ENCODE results near the gene OOSP3.
"Not testable (repeated sequence)": the region's sequence is repeated elsewhere in the genome, so short reads cannot be mapped to it uniquely, and the experiment has no call there.

OOSP3 gene

GRCh38 chr11:59875856-59876519 is 2.6 kb upstream of the OOSP3 start:
- H3K4me3 ChIP-seq (ENCODE audit: low read depth, low read length): no peak overlapping the region

DNA sequence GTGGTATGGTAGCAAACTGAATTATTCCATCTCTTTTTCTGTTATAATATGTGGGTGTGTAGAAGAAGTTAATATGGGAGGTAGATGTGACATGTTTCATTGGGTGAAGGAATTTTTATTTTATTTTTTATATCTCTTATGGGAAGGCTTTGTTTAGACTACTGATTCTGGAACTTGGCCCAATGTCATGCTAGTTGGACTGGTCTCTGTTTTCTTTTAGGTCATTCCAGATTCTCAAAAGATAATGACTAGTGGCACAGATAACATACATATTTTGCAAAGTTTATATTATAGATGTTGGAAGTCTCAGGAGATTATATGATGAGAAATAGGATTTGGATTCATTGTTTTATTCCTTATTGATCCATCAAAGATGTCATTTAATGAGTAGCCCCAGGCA is 1.3 kb upstream of the OOSP3 start:
- H3K4me3 ChIP-seq (ENCODE audit: low read depth, low read length): no peak overlapping the region

- H3K4me3 ChIP-seq (ENCODE audit: low read depth, low read length): no peak overlapping the region
Observed at GRCh38 chr11:59877784-59878183, 798 bp upstream of the OOSP3 start.

DNA sequence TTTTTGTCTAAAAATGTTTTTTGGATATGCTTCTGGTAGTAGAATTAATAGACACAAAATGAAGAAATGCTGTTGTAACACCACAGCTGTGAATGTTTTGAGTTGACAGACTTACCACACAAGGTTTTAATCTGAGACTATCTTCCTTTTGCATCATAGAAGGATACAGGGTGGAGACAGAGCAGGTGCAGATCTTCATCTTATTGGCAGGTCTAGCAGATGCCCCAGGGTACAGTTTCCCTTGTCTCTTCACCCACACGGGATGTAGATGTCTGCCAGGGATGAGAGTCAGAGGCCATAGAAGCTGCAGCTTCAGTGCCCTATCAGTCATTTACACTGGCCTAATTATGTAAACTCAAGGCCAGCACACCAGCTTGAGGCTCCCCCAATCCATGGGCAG is 985 bp downstream of the OOSP3 start:
- H3K4me3 ChIP-seq (ENCODE audit: low read depth, low read length): no peak overlapping the region

DNA sequence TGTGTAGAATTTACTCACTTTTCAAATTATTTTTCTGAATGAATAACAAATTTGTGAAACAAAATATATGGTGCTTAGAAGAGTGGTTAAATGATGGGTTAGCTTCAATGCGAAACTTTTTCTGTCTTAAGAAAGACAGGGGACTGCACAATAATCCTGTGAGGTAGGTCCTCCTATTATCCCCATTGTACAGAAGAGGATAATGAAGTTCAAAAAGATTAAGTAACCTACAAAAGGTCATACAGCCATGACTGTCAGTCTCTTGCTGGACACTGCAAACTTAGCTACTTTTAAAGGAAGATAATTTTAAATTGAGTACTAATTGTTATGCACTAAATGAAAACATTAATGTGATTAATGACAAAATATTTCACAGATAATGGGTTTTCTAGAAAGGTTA is 5.0 kb downstream of the OOSP3 start:
- H3K4me3 ChIP-seq (ENCODE audit: low read depth, low read length): no peak overlapping the region

DNA sequence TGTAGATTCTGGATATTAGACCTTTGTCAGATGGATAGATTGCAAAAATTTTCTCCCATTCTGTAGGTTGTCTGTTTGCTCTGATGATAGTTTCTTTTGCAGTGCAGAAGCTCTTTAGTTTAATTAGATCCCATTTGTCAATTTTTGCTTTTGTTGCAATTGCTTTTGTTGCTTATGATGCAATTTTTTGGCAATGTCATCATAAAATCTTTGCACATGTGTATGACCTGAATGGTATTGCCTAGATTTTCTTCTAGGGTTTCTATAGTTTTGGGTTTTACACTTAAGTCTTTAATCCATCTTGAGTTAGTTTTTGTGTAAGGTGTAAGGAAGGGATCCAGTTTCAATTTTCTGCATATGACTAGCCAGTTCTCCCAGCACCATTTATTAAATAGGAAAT is 8.6 kb downstream of the OOSP3 start:
- not testable (repeated sequence) for H3K4me3 ChIP-seq (ENCODE audit: low read depth, low read length)

- H3K4me3 ChIP-seq (ENCODE audit: low read depth, low read length): no peak overlapping the region
Observed at GRCh38 chr11:59891781-59892181, 13.2 kb downstream of the OOSP3 start.

- H3K4me3 ChIP-seq (ENCODE audit: low read depth, low read length): no peak overlapping the region
Observed at GRCh38 chr11:59894616-59895015, 16.0 kb downstream of the OOSP3 start.

GRCh38 chr11:59898046-59898445 is 19.5 kb downstream of the OOSP3 start:
- no peak overlapping the region for H3K4me3 ChIP-seq (ENCODE audit: low read depth, low read length)

DNA sequence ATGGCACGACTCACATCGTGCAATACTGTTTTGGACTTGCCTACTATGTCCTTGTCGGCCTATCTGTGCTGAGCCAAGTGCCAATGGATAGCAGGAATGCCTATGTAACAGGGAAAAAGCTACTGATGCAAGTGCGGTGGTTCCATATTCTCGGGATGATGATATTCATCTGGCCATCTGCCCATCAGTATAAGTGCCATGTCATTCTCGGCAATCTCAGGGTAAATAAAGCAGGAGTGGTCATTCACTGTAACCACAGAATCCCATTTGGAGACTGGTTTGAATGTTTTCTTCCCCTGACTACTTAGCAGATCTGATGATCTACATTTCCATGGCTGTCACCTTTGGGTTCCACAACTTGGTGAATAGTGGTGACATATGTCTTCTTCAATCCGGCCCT is 20.1 kb downstream of the OOSP3 start:
- H3K4me3 ChIP-seq (ENCODE audit: low read depth, low read length): no peak overlapping the region

- no peak overlapping the region for H3K4me3 ChIP-seq (ENCODE audit: low read depth, low read length)
Observed at GRCh38 chr11:59899532-59899931, 20.9 kb downstream of the OOSP3 start.

GRCh38 chr11:59900366-59901126 is 22.0 kb downstream of the OOSP3 start:
- H3K4me3 ChIP-seq (ENCODE audit: low read depth, low read length): no peak overlapping the region

GRCh38 chr11:59901306-59901705 is 22.7 kb downstream of the OOSP3 start:
- no peak overlapping the region for H3K4me3 ChIP-seq (ENCODE audit: low read depth, low read length)

DNA sequence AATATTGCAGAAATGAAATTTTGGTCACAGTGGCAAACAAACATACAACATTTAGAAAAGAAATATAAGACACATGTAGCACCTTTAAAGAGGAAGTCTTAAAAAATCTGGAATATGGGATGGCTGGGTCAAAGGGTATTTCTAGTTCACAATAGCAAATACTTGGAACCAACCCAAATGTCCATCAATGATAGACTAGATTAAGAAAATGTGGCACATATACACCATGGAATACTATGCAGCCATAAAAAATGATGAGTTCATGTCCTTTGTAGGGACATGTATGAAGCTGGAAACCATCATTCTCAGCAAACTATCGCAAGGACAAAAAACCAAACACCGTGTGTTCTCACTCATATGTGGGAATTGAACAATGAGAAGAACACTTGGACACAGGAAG is 25.0 kb downstream of the OOSP3 start:
- H3K4me3 ChIP-seq (ENCODE audit: low read depth, low read length): not testable (repeated sequence)

DNA sequence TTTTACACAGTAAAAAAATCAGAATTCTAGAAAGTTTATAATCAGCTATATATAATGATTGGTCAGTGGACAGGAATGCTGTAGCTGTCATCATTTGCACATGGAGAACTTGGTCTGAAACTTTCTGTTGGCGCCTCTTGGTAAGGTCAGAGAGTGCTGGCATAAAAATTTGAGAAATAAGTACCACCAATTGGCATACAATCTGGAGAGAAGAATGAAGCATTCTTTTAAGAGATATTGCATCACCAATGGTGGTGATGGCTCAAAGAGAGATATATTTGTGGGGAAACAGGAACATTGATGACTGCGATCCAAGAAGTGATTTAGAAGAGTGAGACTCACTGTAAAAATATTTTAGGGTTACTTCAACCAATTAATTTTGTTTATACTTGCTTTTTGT is 39.9 kb downstream of the OOSP3 start:
- no peak overlapping the region for H3K4me3 ChIP-seq (ENCODE audit: low read depth, low read length)

DNA sequence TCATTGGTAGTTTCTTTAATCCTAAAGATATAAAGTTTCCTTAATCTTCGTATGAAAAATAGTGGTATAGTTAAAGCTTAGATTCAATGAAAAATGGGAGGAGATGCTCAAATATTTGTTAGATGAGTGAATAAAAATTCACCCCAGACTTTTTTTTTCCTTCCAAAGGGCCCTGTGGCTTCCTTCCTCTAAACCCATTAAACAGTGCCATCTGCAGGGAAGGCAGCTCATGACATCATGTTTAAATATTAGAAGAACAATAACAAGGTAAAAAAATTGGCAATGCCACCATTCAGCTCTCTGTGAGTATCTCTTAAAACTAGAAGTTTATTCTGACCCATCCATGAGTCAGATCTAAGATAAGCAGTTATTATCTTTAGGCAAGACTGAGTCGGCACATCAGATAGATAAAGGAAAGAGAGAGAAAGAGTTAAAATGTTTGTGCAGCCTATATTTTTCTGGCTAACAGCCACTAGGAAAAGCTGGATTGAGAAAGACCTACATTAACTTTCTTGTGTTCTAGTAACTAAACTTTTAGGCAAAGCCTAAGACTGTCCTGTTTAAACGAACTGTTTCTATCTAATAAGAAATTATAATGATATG is 40.5 kb downstream of the OOSP3 start:
- no peak overlapping the region for H3K4me3 ChIP-seq (ENCODE audit: low read depth, low read length)

- no peak overlapping the region for H3K4me3 ChIP-seq (ENCODE audit: low read depth, low read length)
Observed at GRCh38 chr11:59923813-59924212, 45.2 kb downstream of the OOSP3 start.

DNA sequence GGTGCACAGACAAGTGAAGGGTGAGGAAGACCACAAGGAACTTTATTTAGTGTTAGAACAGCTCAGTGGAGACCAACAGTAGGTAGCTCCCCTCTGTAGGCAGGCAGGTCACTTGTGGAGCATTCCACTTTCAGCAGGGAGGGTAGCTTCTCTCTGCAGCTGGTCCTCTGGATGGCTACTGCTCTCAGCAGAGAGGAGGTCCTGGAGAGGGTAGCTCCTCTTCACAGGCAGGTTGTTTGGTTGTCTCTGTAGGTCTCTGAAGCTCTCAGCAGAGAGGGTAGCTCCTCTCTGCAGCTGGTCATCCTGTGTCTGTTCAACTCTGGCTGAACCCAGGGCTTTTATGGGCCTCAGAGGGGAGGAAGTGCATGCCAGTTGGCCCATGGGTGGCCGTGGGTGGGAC is 53.1 kb downstream of the OOSP3 start:
- H3K4me3 ChIP-seq (ENCODE audit: low read depth, low read length): no peak overlapping the region

DNA sequence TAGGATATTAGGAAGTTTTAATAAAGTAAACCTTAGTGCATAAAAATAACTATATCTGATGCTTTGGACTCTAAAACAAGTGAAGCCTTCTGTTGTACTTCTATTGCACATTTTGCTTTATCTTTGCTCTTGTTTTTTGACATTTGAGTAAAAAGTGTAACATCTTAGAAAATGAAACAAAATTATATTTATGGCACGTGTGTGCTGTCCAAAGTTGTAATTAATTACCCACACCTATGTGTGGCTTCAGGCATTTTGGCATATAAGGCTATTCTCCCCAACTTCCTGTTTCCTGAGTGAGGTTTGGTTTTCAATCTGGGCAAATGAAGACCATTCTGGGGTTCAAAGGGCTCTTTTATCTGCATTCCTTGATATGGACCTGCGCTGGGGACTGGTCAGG is 59.5 kb downstream of the OOSP3 start, which contains the start of gene OOSP1:
OOSP1 (plus strand) TSS at position 301 of the 400 bp plus-strand sequence; CDS start at position 324, 23 bp downstream.
- no peak within 1 kb of the TSS for H3K4me3 ChIP-seq (ENCODE audit: low read depth, low read length)

DNA sequence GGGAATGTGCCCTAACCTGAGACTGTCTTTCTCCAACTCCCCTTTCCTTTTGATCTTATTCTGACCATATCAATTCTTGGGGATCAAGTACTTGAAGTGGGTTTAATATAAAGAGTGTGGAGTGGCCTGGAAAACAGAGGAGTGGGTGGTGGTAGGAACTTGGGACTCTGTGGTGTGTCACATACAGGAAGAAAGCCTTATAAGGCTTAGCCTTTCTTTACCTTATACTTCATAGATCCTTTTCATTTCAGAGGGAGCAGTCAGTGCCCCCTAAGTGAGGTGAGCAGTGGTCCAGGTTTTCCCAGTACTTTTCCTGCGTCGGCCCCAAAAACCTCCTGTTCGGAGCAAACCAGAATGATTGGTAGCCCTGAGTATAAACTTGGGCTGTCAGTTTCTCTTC is 60.1 kb downstream of the OOSP3 start:
- H3K4me3 ChIP-seq (ENCODE audit: low read depth, low read length): no peak overlapping the region

DNA sequence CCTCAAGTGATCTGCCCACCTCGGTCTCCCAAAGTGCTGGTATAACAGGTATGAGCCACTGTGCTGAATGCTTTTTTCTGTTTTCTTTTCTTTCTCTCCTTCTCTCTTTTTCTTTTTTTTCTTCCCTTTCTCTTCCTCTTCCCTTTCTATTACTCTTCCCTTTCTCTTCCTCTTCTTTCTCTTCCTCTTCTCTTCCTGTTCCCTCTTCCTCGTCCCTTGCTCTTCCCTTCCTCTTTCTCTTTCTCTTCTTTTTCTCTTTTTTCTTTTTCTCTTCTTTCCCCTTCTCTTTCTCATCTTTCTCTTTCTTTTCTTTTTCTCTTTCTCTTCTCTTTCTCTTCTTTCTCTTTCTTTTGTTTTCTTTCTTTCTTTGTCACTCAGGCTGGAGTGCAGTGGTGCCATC is 60.9 kb downstream of the OOSP3 start:
- H3K4me3 ChIP-seq (ENCODE audit: low read depth, low read length): no peak overlapping the region

DNA sequence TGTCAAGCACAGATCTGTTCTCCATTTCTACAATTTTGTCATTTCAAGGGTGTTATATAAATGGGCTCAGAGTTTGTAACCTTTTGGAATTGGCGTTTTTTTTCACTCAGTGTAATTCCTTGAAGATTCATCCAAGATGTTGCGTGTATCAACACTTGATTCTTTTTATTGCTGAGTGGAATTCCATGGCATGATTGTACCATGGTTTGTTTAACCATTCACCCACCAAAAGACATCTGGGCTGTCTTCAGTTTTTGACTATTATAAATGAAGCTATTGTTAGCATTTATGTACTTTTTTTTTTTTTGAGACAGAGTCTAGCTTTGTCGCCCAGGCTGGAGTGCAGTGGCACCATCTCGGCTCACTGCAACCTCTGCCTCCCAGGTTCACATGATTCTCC is 62.5 kb downstream of the OOSP3 start:
- H3K4me3 ChIP-seq (ENCODE audit: low read depth, low read length): no peak overlapping the region
